HFF-Myc (cell line): ENCODE data around the gene DCPS.
"Not testable (repeated sequence)": the region's sequence is repeated elsewhere in the genome, so short reads cannot be mapped to it uniquely, and the experiment has no call there.

Experiments
- DNase-seq: peaks from one replicate; pipeline ENCODE4 v3.0.0-alpha.2; 2011; ENCODE audit warnings: low read depth; ENCODE audit errors: extremely low read depth
- H3K4me3 ChIP-seq: replicated peaks from 2 replicates; pipeline ENCODE4 v1.5.1; 2011; ENCODE audit warnings: low read depth, mild to moderate bottlenecking, control low read depth, low read length
- TF ChIP-seq, protein P1 (sequence below): IDR thresholded peaks from 2 replicates; pipeline ENCODE4 v1.5.1; 2012; ENCODE audit warnings: mild to moderate bottlenecking, low read depth, low read length, control low read depth; ENCODE audit errors: missing control alignments

The DCPS gene

DNA sequence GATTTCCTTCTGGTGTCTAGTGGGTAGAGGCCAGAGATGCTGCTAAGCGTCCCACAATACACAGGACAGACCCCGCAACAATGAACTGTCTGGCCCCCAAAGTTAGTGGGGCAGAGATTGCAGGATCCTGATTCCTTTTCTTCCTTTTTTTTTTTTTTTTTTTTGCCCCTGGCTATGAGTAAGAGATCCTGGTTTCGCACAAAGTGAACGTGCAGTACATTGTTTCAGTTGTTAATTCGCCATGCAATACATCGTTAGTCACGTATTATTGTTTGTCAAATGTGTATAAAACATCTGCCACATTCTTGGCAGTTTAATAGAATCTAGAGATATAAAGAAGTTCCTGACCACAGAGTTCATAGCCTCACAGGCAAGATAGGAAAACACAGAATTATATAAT lies 71.9 kb downstream of the DCPS start:
- H3K4me3 ChIP-seq = no peak overlapping the region
- DNase-seq = no peak
- TF ChIP-seq, protein P1, sequence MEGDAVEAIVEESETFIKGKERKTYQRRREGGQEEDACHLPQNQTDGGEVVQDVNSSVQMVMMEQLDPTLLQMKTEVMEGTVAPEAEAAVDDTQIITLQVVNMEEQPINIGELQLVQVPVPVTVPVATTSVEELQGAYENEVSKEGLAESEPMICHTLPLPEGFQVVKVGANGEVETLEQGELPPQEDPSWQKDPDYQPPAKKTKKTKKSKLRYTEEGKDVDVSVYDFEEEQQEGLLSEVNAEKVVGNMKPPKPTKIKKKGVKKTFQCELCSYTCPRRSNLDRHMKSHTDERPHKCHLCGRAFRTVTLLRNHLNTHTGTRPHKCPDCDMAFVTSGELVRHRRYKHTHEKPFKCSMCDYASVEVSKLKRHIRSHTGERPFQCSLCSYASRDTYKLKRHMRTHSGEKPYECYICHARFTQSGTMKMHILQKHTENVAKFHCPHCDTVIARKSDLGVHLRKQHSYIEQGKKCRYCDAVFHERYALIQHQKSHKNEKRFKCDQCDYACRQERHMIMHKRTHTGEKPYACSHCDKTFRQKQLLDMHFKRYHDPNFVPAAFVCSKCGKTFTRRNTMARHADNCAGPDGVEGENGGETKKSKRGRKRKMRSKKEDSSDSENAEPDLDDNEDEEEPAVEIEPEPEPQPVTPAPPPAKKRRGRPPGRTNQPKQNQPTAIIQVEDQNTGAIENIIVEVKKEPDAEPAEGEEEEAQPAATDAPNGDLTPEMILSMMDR = no peak

DNA sequence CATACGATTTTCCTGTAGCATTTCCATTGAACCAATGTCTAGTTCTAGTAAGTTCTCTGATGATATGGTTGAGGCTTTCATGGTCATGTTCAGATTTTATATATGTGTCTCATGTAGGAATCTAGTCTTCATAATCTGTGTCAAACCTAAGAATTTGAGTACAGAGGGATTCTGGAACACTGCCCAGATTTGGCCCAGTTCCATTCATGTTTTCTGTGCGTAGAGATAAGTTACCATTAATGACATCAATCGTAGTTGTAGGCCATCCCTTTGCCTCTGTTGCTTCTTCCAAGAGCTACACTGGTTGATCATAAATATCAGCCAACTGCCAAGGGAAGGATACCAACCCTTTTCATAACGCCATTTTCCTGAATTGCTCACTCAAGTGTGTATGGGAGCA lies 74.9 kb downstream of the DCPS start:
- DNase-seq = no peak
- no peak overlapping the region for H3K4me3 ChIP-seq
- TF ChIP-seq, protein P1 = no peak

DNA sequence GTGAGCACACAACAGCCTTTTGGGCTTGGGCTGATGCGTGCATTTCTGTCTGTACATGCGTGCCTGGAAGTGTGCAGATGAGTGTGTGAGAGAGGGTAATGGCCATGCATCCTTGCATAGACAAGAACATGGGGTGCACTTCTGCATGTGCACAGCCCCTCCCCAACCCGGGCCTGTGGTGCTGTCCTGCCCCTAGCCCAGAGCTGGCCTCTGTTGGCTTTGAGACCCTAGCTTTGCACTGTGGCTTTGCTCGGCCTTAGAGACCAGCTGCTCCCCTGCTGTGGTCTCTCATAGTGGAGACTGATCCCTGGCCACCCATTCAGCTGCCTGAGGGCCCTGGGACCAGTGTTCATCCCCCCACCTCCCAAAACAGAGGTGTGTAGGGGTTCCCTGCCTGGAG lies 77.0 kb downstream of the DCPS start:
- H3K4me3 ChIP-seq = no peak overlapping the region
- TF ChIP-seq, protein P1 = no peak
- no peak for DNase-seq

DNA sequence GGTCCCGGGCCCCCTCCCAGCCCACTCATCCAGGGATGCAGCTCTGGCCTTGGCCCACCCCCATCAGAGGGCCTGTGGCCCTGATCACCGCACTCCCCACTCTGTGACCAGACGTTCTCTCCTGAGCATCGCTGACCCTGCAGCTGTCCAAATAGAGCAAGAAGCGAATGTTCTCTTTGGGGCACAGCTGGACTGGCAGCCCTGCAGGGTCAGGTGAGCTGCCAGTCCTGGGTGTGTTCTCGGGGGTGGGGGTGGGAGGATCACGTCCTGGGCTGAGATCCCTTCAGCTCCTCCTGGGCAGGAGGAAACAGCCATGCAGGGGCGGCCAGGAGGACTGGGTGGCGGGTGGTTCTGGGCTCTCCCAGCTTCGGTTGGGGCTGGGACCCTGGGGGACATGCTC lies 78.1 kb downstream of the DCPS start:
- not testable (repeated sequence) for DNase-seq

DNA sequence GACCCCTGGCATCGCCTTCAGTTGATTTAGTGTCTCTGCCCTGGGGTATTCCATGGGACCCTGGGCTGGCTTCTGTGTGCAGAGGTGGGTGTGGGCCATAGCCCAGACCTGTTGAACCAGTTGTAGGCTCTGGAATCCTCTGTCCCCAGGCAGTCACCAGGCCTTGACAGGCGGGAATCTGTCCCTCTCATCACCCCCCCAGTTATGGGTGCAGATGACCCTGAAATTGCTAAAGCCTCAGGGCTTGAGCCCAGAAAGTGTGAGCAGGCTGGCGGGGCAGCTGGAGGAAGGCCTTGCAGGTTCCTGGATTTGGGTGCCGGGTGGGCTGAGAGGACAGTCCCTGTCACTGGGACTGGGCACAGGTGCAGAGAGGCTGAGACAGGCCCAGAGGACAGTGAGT lies 78.8 kb downstream of the DCPS start:
- DNase-seq, H3K4me3 ChIP-seq: not testable (repeated sequence)

More for the DNA sequence above, 78.1 kb downstream of the DCPS start:
- H3K4me3 ChIP-seq = not testable (repeated sequence)

DNA sequence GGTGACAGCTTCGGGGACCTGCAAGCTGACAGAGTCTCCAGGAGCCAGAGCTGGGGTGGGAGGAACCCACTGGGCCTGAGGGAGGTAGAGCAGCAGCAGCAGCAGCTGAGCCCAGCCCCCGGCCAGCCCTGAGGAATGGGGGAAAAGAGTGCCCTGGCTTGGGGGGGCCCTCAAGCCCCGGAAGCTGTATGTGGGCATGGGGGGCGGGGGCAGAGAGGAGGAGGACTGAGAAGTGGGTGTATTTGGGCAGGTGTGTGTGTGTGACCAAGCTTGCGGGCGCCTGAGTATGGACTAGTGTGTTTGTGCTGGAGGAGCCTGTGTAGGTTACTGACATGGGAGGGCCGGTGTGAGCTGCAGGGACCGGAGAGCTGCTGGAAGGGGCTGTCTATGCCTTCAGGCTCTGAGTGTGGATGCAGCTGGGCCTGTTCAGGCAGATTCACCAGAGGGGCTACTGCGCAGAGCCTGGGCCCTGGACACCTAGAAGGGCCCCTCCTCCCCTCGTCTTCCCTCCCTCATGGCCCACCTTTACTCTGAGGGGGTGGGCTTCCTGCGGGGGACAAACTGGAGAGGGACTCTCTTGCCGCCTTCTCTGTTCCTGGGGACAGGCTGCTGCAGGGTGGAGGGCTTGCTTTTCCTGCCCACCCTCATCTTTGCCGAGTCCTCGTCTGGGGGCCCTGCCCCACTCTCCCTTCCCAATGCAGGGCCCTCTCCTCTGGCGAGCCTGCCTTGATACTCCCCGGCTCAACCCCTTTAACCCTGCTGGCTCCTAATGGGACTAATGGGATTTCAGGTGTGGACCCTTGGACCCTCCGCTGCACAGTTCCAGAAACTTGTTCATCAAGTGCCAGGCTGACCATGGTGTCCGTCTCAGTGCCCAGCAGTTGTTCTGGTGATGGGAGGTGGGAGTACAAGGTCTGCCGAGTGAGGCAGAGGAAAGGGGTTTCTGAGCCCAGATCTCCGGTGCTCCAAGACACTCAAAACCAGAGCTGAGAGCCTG lies 79.8 kb downstream of the DCPS start:
- no peak overlapping the region for H3K4me3 ChIP-seq
- DNase-seq = no peak
- TF ChIP-seq, protein P1 = no peak

DNA sequence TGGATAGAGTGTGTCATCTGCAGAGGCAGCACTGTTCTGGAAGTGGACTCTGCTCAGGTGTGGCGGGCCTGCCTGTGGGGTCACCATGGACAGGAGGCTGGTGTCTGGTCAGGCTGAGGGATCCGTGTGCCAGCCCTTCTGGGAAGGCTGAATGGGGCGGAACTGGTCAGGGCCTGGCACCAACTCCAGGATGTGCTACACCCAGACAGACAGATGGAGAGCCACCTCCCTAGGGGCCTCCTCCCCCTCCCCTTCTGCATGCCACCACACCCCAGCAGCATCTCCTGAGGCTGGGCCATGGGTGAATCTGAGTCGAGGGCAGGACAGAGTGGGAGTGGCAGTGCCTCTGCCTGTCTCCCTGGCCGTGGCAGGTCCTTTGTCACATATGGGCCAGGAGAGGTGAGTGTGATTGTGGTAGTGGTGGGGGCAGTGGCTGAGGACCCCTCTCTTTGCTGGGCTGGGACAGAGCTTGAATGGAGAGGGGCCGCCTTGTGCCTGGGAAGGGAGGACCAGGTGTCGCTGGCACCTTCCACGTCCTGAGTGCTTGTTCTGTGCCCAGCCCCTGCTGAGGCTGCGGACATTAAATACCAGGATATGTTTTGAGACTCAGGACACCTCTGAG lies 80.7 kb downstream of the DCPS start:
- TF ChIP-seq, protein P1 = no peak
- DNase-seq = no peak
- no peak overlapping the region for H3K4me3 ChIP-seq
